ENCODE data around the gene OR4F15.

OR4F15 gene

GRCh38 chr15:101803209-101803608 is 8.8 kb upstream of the OR4F15 start, which contains the start of gene OR4F6:
OR4F6 (plus strand) TSS chr15:101803509; CDS start chr15:101805720, 2,211 bp downstream.
- no peak for DNase-seq (ENCODE audit: extremely low spot score, insufficient read length, low read depth)
- FAIRE-seq = no peak

GRCh38 chr15:101803676-101804075 is 8.3 kb upstream of the OR4F15 start:
- no peak for FAIRE-seq
- DNase-seq (ENCODE audit: extremely low spot score, insufficient read length, low read depth) = no peak

- FAIRE-seq (no peak), DNase-seq (ENCODE audit: extremely low spot score, insufficient read length, low read depth) (no peak)
Measured at GRCh38 chr15:101804375-101804774, 7.6 kb upstream of the OR4F15 start.

- DNase-seq (ENCODE audit: extremely low spot score, insufficient read length, low read depth) = no peak
- no peak for FAIRE-seq
Measured at GRCh38 chr15:101804941-101805340, 7.1 kb upstream of the OR4F15 start.

- FAIRE-seq = no peak
Measured at GRCh38 chr15:101805605-101806345, 6.2 kb upstream of the OR4F15 start.

GRCh38 chr15:101807345-101807945 is 4.6 kb upstream of the OR4F15 start:
- no peak for FAIRE-seq
- no peak for DNase-seq (ENCODE audit: extremely low spot score, insufficient read length, low read depth)

More at GRCh38 chr15:101805605-101806345, 6.2 kb upstream of the OR4F15 start:
- no peak for DNase-seq (ENCODE audit: extremely low spot score, insufficient read length, low read depth)

GRCh38 chr15:101808201-101808600 is 3.8 kb upstream of the OR4F15 start:
- no peak for FAIRE-seq

GRCh38 chr15:101810456-101810855 is 1.5 kb upstream of the OR4F15 start:
- DNase-seq (ENCODE audit: extremely low spot score, insufficient read length, low read depth) = no peak
- FAIRE-seq = no peak

More at GRCh38 chr15:101808201-101808600, 3.8 kb upstream of the OR4F15 start:
- no peak for DNase-seq (ENCODE audit: extremely low spot score, insufficient read length, low read depth)

- no peak for FAIRE-seq
Measured at GRCh38 chr15:101810876-101811275, 1.1 kb upstream of the OR4F15 start.

GRCh38 chr15:101813803-101814534 is 2.0 kb downstream of the OR4F15 start:
- FAIRE-seq (no peak), DNase-seq (ENCODE audit: extremely low spot score, insufficient read length, low read depth) (no peak)

More at GRCh38 chr15:101810876-101811275, 1.1 kb upstream of the OR4F15 start:
- no peak for DNase-seq (ENCODE audit: extremely low spot score, insufficient read length, low read depth)

- FAIRE-seq = no peak
- no peak for DNase-seq (ENCODE audit: extremely low spot score, insufficient read length, low read depth)
Measured at GRCh38 chr15:101820781-101821180, 8.8 kb downstream of the OR4F15 start.

- FAIRE-seq (no peak), DNase-seq (ENCODE audit: extremely low spot score, insufficient read length, low read depth) (no peak)
Measured at GRCh38 chr15:101827257-101827656, 15.3 kb downstream of the OR4F15 start.

GRCh38 chr15:101828774-101829173 is 16.8 kb downstream of the OR4F15 start:
- no peak for DNase-seq (ENCODE audit: extremely low spot score, insufficient read length, low read depth)
- no peak for FAIRE-seq

- no peak for DNase-seq (ENCODE audit: extremely low spot score, insufficient read length, low read depth)
Measured at GRCh38 chr15:101841656-101842055, 29.7 kb downstream of the OR4F15 start.

GRCh38 chr15:101844916-101845315 is 32.9 kb downstream of the OR4F15 start:
- no peak for DNase-seq (ENCODE audit: extremely low spot score, insufficient read length, low read depth)
- FAIRE-seq = no peak

More at GRCh38 chr15:101841656-101842055, 29.7 kb downstream of the OR4F15 start:
- no peak for FAIRE-seq

GRCh38 chr15:101852356-101852755 is 40.4 kb downstream of the OR4F15 start:
- DNase-seq (ENCODE audit: extremely low spot score, insufficient read length, low read depth) = no peak
- no peak for FAIRE-seq

Measured in GM18507 (cell line).